WTC11 (cell line): ENCODE results near the gene SPSB2. TPM values are rescaled to one million over a fixed set of nuclear protein-coding genes. Genes with fewer than 3 reads are reported as not detected.

ENCODE experiments used
- ATAC-seq: fragments of 200-7000 bp; cut with Tn5 transposase; 2 replicates; pipeline ENCODE4 v1.10.0; 2021; ENCODE audit warnings: mild to moderate bottlenecking, moderate library complexity
- CTCF ChIA-PET: fragments of 300-600 bp; sonication (Branson Sonifier 250); formaldehyde crosslinking; loops from one replicate; lab custom pipeline; 2021; ENCODE audit warnings: antibody characterized with exemption; lab: Charles Lee
- POLR2A ChIA-PET: fragments of 350-600 bp; sonication (Branson Sonifier 250); formaldehyde crosslinking; loops from one replicate; lab custom pipeline; 2021; ENCODE audit warnings: antibody characterized with exemption; lab: Charles Lee
- DNase-seq: peaks from one replicate; pipeline ENCODE4 v3.0.0; 2021; ENCODE audit warnings: low spot score
- H3K27ac Mint-ChIP-seq: 2 replicates; pipeline ENCODE4 v1.8.0; 2021; ENCODE audit warnings: mixed read lengths
- H3K27me3 Mint-ChIP-seq: 2 replicates; pipeline ENCODE4 v1.8.0; 2021; ENCODE audit warnings: low read depth, mild to moderate bottlenecking, moderate library complexity, mixed read lengths
- H3K36me3 Mint-ChIP-seq: 2 replicates; pipeline ENCODE4 v1.8.0; 2021; ENCODE audit warnings: mixed read lengths
- H3K4me1 Mint-ChIP-seq: 2 replicates; pipeline ENCODE4 v1.8.0; 2022; ENCODE audit warnings: mixed read lengths
- H3K4me3 Mint-ChIP-seq: 2 replicates; pipeline ENCODE4 v1.8.0; 2021; ENCODE audit warnings: mild to moderate bottlenecking, moderate library complexity, mixed read lengths
- H3K9me3 Mint-ChIP-seq: 2 replicates; pipeline ENCODE4 v1.8.0; 2021; ENCODE audit warnings: mixed read lengths
- ATF1 ChIP-seq: sonication (generic); formaldehyde crosslinking; IDR thresholded peaks from 2 replicates; pipeline ENCODE4 v1.8.1; 2023; ENCODE audit warnings: mild to moderate bottlenecking, moderate library complexity, missing genetic modification reagents
- CBFB ChIP-seq: sonication (generic); formaldehyde crosslinking; IDR thresholded peaks from 2 replicates; pipeline ENCODE4 v1.8.1; 2022; ENCODE audit warnings: mild to moderate bottlenecking, low read depth, missing genetic modification reagents
- CREM ChIP-seq: sonication (generic); formaldehyde crosslinking; IDR thresholded peaks from 2 replicates; pipeline ENCODE4 v1.8.1; 2022; ENCODE audit warnings: mild to moderate bottlenecking, missing genetic modification reagents, moderate library complexity
- ELF4 ChIP-seq: sonication (generic); formaldehyde crosslinking; IDR thresholded peaks from 2 replicates; pipeline ENCODE4 v1.8.1; 2022; ENCODE audit warnings: low read depth, mild to moderate bottlenecking, moderate library complexity, missing genetic modification reagents
- ETV6 ChIP-seq: sonication (generic); formaldehyde crosslinking; IDR thresholded peaks from 2 replicates; pipeline ENCODE4 v1.8.1; 2022; ENCODE audit warnings: mild to moderate bottlenecking, missing genetic modification reagents
- JUN ChIP-seq: sonication (generic); formaldehyde crosslinking; IDR thresholded peaks from 2 replicates; pipeline ENCODE4 v1.8.0; 2023; ENCODE audit warnings: mild to moderate bottlenecking, missing genetic modification reagents
- RORB ChIP-seq: fragments of 250-450 bp; sonication (Bioruptor Pico); IDR thresholded peaks from 2 replicates; pipeline ENCODE4 v1.9.0; 2021; ENCODE audit warnings: mild to moderate bottlenecking
- SMAD3 ChIP-seq: sonication (generic); formaldehyde crosslinking; IDR thresholded peaks from 2 replicates; pipeline ENCODE4 v1.8.0; 2022; ENCODE audit warnings: missing genetic modification reagents, mild to moderate bottlenecking, borderline replicate concordance
- ZBTB21 ChIP-seq: sonication (generic); formaldehyde crosslinking; IDR thresholded peaks from 2 replicates; pipeline ENCODE4 v1.8.1; 2023; ENCODE audit warnings: mild to moderate bottlenecking, missing genetic modification reagents, borderline replicate concordance
- ZBTB43 ChIP-seq: sonication (generic); formaldehyde crosslinking; IDR thresholded peaks from 2 replicates; pipeline ENCODE4 v1.8.1; 2023; ENCODE audit warnings: mild to moderate bottlenecking, missing genetic modification reagents
- ZNF281 ChIP-seq: sonication (generic); formaldehyde crosslinking; IDR thresholded peaks from 2 replicates; pipeline ENCODE4 v1.8.0; 2023; ENCODE audit warnings: mild to moderate bottlenecking, missing genetic modification reagents
- ZNF423 ChIP-seq: fragments of 250-450 bp; sonication (Bioruptor Pico); IDR thresholded peaks from 2 replicates; pipeline ENCODE4 v2.1.2; 2022; ENCODE audit warnings: mild to moderate bottlenecking, moderate library complexity
- total RNA-seq: library from RNA; stranded (reverse); gene quantifications from 3 replicates; pipeline ENCODE4 v1.2.3, GENCODE V29; 2021
- TF ChIP-seq, protein P1 (sequence below): sonication (generic); formaldehyde crosslinking; IDR thresholded peaks from 2 replicates; pipeline ENCODE4 v1.8.1; 2023; ENCODE audit warnings: mild to moderate bottlenecking, missing genetic modification reagents, borderline replicate concordance
- TF ChIP-seq, protein P2 (sequence below): sonication (generic); formaldehyde crosslinking; IDR thresholded peaks from 2 replicates; pipeline ENCODE4 v1.8.0; 2022; ENCODE audit warnings: mild to moderate bottlenecking, missing genetic modification reagents
- TF ChIP-seq, protein P3 (sequence below): sonication (generic); formaldehyde crosslinking; IDR thresholded peaks from 2 replicates; pipeline ENCODE4 v1.8.0; 2023; ENCODE audit warnings: missing genetic modification reagents, mild to moderate bottlenecking, borderline replicate concordance

The SPSB2 gene
- total RNA-seq, 1 experiment from 2014 or later, result 25.5 TPM

DNA sequence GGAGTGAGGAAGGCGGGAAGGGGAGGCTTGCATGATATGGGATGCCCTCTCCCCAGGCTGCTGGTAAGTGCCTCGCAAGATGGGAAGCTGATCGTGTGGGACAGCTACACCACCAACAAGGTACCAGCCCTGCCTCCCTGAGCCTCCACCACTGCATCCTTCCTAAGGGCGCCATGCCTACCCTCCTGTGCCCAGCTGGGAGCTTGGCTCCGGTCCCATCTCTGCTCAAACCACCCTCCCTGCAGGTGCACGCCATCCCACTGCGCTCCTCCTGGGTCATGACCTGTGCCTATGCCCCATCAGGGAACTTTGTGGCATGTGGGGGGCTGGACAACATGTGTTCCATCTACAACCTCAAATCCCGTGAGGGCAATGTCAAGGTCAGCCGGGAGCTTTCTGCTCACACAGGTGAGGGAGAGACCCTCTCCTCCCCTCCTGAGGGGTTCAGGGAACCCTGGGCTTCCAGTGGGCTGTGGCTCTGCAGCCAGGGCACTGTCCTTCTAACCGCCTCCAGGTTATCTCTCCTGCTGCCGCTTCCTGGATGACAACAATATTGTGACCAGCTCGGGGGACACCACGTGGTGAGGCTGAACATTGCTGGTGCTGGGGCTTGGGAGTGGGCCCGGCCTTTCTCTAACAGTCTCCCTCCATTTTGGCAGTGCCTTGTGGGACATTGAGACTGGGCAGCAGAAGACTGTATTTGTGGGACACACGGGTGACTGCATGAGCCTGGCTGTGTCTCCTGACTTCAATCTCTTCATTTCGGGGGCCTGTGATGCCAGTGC lies 29.8 kb downstream of the SPSB2 start:
- CTCF ChIA-PET, result interaction anchor here (0.9 to 5.1 kb wide), 6 partner anchors 9 to 120 kb away, joined by 3 to 28 read pairs (median 4); partner anchors contain the start of genes CDCA3, COPS7A and USP5
- POLR2A ChIA-PET, result interaction anchor here (0.6 kb wide), 1 partner anchor 9 kb away, joined by 3 read pairs; no protein-coding TSS in a partner anchor
- H3K36me3 Mint-ChIP-seq, result peaks cover 55% of the 10 kb centered on the region

DNA sequence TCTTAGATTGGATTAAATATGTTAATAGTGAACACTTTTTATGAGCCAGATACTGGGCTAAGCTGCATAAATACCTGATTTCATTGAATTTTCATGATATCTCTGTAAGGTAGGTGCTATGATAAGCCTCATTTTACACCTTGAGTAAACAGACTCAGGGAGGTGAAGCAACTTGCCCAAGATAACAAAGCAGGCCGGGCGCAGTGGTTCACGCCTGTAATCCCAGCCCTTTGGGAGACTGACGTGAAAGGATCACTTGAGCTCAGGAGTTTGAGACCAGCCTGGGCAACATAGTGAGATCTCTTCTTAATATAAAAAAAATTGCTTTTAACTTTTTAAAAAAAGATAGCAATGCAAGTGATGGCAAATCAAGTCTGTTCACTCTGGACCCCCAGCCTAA lies 31.0 kb downstream of the SPSB2 start:
- POLR2A ChIA-PET, result interaction anchor here (1.2 kb wide), 1 partner anchor 89 kb away, joined by 3 read pairs; the partner anchor contains the start of gene MLF2
- TF ChIP-seq, protein P1, sequence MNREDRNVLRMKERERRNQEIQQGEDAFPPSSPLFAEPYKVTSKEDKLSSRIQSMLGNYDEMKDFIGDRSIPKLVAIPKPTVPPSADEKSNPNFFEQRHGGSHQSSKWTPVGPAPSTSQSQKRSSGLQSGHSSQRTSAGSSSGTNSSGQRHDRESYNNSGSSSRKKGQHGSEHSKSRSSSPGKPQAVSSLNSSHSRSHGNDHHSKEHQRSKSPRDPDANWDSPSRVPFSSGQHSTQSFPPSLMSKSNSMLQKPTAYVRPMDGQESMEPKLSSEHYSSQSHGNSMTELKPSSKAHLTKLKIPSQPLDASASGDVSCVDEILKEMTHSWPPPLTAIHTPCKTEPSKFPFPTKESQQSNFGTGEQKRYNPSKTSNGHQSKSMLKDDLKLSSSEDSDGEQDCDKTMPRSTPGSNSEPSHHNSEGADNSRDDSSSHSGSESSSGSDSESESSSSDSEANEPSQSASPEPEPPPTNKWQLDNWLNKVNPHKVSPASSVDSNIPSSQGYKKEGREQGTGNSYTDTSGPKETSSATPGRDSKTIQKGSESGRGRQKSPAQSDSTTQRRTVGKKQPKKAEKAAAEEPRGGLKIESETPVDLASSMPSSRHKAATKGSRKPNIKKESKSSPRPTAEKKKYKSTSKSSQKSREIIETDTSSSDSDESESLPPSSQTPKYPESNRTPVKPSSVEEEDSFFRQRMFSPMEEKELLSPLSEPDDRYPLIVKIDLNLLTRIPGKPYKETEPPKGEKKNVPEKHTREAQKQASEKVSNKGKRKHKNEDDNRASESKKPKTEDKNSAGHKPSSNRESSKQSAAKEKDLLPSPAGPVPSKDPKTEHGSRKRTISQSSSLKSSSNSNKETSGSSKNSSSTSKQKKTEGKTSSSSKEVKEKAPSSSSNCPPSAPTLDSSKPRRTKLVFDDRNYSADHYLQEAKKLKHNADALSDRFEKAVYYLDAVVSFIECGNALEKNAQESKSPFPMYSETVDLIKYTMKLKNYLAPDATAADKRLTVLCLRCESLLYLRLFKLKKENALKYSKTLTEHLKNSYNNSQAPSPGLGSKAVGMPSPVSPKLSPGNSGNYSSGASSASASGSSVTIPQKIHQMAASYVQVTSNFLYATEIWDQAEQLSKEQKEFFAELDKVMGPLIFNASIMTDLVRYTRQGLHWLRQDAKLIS (CRISPR knock-in tag), result no peak
- TF ChIP-seq RORB (CRISPR knock-in tag) (no peak), ATF1 (no peak), ETV6 (no peak), JUN (no peak)
- Mint-ChIP-seq H3K9me3 (no peaks in the 10 kb centered on the region), H3K36me3 (peaks cover 51% of the 10 kb centered on the region), H3K27ac (no peak overlapping the region), H3K4me1 (peaks cover 13% of the 10 kb centered on the region), H3K27me3 (no peaks in the 10 kb centered on the region), H3K4me3 (no peak overlapping the region)
- CTCF ChIA-PET, result interaction anchor here (0.8 to 5.1 kb wide), 3 partner anchors 10 to 88 kb away, joined by 3 to 28 read pairs (median 4); partner anchors contain the start of genes CDCA3 and USP5
- no peak for ATAC-seq
- no peak for DNase-seq

More for the DNA sequence above, 29.8 kb downstream of the SPSB2 start:
- H3K4me3 Mint-ChIP-seq, result no peak overlapping the region
- no peaks in the 10 kb centered on the region for H3K27me3 Mint-ChIP-seq
- no peaks in the 10 kb centered on the region for H3K9me3 Mint-ChIP-seq
- DNase-seq (peak; percentile 49), ATAC-seq (peak; percentile 71)
- TF ChIP-seq, protein P2, sequence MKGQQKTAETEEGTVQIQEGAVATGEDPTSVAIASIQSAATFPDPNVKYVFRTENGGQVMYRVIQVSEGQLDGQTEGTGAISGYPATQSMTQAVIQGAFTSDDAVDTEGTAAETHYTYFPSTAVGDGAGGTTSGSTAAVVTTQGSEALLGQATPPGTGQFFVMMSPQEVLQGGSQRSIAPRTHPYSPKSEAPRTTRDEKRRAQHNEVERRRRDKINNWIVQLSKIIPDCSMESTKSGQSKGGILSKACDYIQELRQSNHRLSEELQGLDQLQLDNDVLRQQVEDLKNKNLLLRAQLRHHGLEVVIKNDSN (CRISPR knock-in tag), result 0 out of 2 replicates have a peak, but pooled peaks have one; percentile 22
- TF ChIP-seq ZNF281, result no peak
- H3K27ac Mint-ChIP-seq, result peak overlapping the region; percentile 45; the same call in 1 of the 2 replicates
- H3K4me1 Mint-ChIP-seq, result peaks cover 11% of the 10 kb centered on the region

DNA sequence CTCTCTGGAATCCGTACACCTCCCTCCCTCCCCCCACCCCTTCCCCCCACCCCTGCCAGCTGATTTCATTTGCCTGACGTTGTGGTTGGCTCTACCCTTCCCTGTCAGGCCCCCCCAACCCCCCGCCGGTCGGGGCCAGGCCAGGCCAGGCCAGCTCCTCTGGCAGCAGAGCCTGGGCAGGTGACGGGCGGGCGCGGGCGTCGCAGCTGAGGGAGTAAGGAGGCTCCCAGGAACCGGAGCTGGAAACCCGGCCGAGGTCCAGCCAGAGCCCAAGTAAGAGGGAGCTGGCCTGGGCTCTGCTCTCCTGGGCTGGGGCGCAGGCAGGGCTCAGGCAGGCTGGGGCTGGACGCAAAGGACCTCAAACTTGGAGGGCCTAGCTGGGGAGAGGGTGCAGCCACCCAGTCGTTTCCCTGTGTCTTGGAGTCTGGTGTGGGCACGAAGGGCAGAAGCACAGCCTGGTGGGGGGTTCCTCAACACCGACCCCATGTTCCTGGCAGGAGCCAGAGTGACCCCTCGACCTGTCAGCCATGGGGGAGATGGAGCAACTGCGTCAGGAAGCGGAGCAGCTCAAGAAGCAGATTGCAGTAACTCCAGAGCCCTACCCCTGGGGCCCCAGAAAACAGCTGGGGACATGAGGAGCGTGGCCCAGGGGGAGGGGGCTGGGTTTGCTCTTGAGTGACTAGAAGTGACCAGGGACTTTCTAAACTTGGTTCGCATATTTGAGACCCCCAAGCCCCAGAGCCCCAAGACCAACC lies 32.2 kb downstream of the SPSB2 start, which contains the start of gene GNB3:
Gene GNB3 (plus strand): TSS at position 165 of the 755 bp plus-strand sequence. CDS start 363 bp downstream, at position 528.
- Mint-ChIP-seq H3K4me3 (no peak within 1 kb of the TSS), H3K4me1 (peaks cover 13% of the 10 kb centered on the region), H3K27me3 (no peaks in the 10 kb centered on the region), H3K9me3 (no peaks in the 10 kb centered on the region), H3K27ac (peak within 1 kb of the TSS; percentile 45; the same call in 1 of the 2 replicates), H3K36me3 (peaks cover 47% of the 10 kb centered on the region)
- ChIA-PET POLR2A (interaction anchor here (1.0 to 2.2 kb wide), 3 partner anchors 11 to 151 kb away, joined by 3 to 9 read pairs (median 3); partner anchors contain the start of genes CDCA3, MLF2 and USP5), CTCF (interaction anchor here (1.1 to 5.1 kb wide), 5 partner anchors 12 to 88 kb away, joined by 3 to 28 read pairs (median 7); partner anchors contain the start of genes CDCA3, MLF2 and USP5)
- DNase-seq, result no peak
- no peak for ATAC-seq
- no peak for TF ChIP-seq SMAD3
- no peak for TF ChIP-seq CREM (CRISPR knock-in tag)
- TF ChIP-seq, protein P3, sequence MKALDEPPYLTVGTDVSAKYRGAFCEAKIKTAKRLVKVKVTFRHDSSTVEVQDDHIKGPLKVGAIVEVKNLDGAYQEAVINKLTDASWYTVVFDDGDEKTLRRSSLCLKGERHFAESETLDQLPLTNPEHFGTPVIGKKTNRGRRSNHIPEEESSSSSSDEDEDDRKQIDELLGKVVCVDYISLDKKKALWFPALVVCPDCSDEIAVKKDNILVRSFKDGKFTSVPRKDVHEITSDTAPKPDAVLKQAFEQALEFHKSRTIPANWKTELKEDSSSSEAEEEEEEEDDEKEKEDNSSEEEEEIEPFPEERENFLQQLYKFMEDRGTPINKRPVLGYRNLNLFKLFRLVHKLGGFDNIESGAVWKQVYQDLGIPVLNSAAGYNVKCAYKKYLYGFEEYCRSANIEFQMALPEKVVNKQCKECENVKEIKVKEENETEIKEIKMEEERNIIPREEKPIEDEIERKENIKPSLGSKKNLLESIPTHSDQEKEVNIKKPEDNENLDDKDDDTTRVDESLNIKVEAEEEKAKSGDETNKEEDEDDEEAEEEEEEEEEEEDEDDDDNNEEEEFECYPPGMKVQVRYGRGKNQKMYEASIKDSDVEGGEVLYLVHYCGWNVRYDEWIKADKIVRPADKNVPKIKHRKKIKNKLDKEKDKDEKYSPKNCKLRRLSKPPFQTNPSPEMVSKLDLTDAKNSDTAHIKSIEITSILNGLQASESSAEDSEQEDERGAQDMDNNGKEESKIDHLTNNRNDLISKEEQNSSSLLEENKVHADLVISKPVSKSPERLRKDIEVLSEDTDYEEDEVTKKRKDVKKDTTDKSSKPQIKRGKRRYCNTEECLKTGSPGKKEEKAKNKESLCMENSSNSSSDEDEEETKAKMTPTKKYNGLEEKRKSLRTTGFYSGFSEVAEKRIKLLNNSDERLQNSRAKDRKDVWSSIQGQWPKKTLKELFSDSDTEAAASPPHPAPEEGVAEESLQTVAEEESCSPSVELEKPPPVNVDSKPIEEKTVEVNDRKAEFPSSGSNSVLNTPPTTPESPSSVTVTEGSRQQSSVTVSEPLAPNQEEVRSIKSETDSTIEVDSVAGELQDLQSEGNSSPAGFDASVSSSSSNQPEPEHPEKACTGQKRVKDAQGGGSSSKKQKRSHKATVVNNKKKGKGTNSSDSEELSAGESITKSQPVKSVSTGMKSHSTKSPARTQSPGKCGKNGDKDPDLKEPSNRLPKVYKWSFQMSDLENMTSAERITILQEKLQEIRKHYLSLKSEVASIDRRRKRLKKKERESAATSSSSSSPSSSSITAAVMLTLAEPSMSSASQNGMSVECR (CRISPR knock-in tag), result no peak
- no peak for TF ChIP-seq ZBTB43 (CRISPR knock-in tag)
- TF ChIP-seq CBFB (CRISPR knock-in tag), result no peak
- no peak for TF ChIP-seq ELF4 (CRISPR knock-in tag)
- TF ChIP-seq ATF1, result no peak
- no peak for TF ChIP-seq ZNF423 (CRISPR knock-in tag)
- TF ChIP-seq ZBTB21 (CRISPR knock-in tag), result no peak
